Neural cell (in vitro differentiated cells): ENCODE measurements around the gene MALL. TPM values are rescaled to one million over a fixed set of nuclear protein-coding genes. Genes with fewer than 3 reads are reported as not detected.
"Not testable (repeated sequence)": the region's sequence is repeated elsewhere in the genome, so short reads cannot be mapped to it uniquely, and the experiment has no call there.

ENCODE experiments used
- H2AFZ ChIP-seq: fragments of 200-600, 300-800 bp; sonication (generic), shearing (Covaris generic); 2 replicates; pipeline ENCODE4 v1.6.0; 2014; ENCODE audit warnings: low read depth, mild to moderate bottlenecking, antibody characterized with exemption, low read length, moderate library complexity
- H3F3A ChIP-seq: fragments of 200-600 bp; shearing (Covaris generic); 2 replicates; pipeline ENCODE4 v1.6.1; 2016; ENCODE audit warnings: mild to moderate bottlenecking, moderate library complexity, mixed read lengths, antibody characterized with exemption, low read length; ENCODE audit not compliant: insufficient read depth, poor library complexity, severe bottlenecking
- H3K27ac ChIP-seq: fragments of 200-600, 300-800 bp; sonication (generic), shearing (Covaris generic); 2 replicates; pipeline ENCODE4 v1.5.1; 2014; ENCODE audit warnings: mild to moderate bottlenecking, low read length, moderate library complexity
- H3K27me3 ChIP-seq: fragments of 300-800, 200-600 bp; sonication (generic), shearing (Covaris generic); 2 replicates; pipeline ENCODE4 v1.6.0; 2014; ENCODE audit warnings: mild to moderate bottlenecking, low read depth, low read length, moderate library complexity; ENCODE audit not compliant: insufficient read depth
- H3K36me3 ChIP-seq: fragments of 300-800, 200-600 bp; sonication (generic), shearing (Covaris generic); 2 replicates; pipeline ENCODE4 v1.5.1; 2014; ENCODE audit warnings: mild to moderate bottlenecking, antibody characterized with exemption, low read length, moderate library complexity; ENCODE audit not compliant: insufficient read depth
- H3K4me2 ChIP-seq: fragments of 300-800, 200-600 bp; sonication (generic), shearing (Covaris generic); 2 replicates; pipeline ENCODE4 v1.6.0; 2014; ENCODE audit warnings: mild to moderate bottlenecking, low read length
- H3K4me3 ChIP-seq: fragments of 300-800, 200-600 bp; sonication (generic), shearing (Covaris generic); 2 replicates; pipeline ENCODE4 v1.5.1; 2014; ENCODE audit warnings: mild to moderate bottlenecking, low read length, moderate library complexity
- H3K79me2 ChIP-seq: fragments of 200-600 bp; shearing (Covaris generic); replicated peaks from 2 replicates; pipeline ENCODE4 v1.6.0; 2014; ENCODE audit warnings: mild to moderate bottlenecking, low read length, moderate library complexity; ENCODE audit not compliant: insufficient read depth
- H3K9ac ChIP-seq: fragments of 300-800, 200-600 bp; sonication (generic), shearing (Covaris generic); 2 replicates; pipeline ENCODE4 v1.6.1; 2016; ENCODE audit warnings: mild to moderate bottlenecking, low read length, mixed read lengths
- H3K9me2 ChIP-seq: fragments of 200-600 bp; shearing (Covaris generic); 2 replicates; pipeline ENCODE4 v1.6.1; 2016; ENCODE audit warnings: mild to moderate bottlenecking, low read length, mixed read lengths; ENCODE audit not compliant: insufficient read depth
- H3K9me3 ChIP-seq: fragments of 200-600, 300-800 bp; sonication (generic), shearing (Covaris generic); 2 replicates; pipeline ENCODE4 v1.6.1; 2016; ENCODE audit warnings: mild to moderate bottlenecking, mixed run types, low read length, moderate library complexity, mixed read lengths
- H4K20me1 ChIP-seq: fragments of 200-600 bp; shearing (Covaris generic); 2 replicates; pipeline ENCODE4 v1.6.1; 2016; ENCODE audit warnings: mild to moderate bottlenecking, mixed run types; ENCODE audit not compliant: insufficient read depth
- CTCF ChIP-seq: fragments of 450-650 bp; IDR thresholded peaks from 2 replicates; pipeline ENCODE4 v1.5.1; 2014; ENCODE audit warnings: antibody characterized with exemption, mild to moderate bottlenecking, moderate library complexity; ENCODE audit not compliant: poor library complexity, severe bottlenecking
- EP300 ChIP-seq: fragments of 450-650 bp; conservative IDR thresholded peaks from 2 replicates; pipeline ENCODE4 v1.6.1; 2014; ENCODE audit warnings: antibody characterized with exemption, mild to moderate bottlenecking, moderate library complexity; ENCODE audit not compliant: poor library complexity, severe bottlenecking
- EZH2 ChIP-seq: fragments of 200-600, 300-800 bp; shearing (Covaris generic), sonication (generic); IDR thresholded peaks from 2 replicates; pipeline ENCODE4 v1.6.1; 2014; ENCODE audit warnings: antibody characterized with exemption, low read length, borderline replicate concordance, mild to moderate bottlenecking; ENCODE audit not compliant: insufficient read depth, poor library complexity, severe bottlenecking
- MXI1 ChIP-seq: fragments of 450-650 bp; conservative IDR thresholded peaks from 2 replicates; pipeline ENCODE4 v1.6.1; 2014; ENCODE audit warnings: antibody characterized with exemption, mild to moderate bottlenecking; ENCODE audit not compliant: poor library complexity, severe bottlenecking
- POLR2AphosphoS5 ChIP-seq: IDR thresholded peaks from 2 replicates; pipeline ENCODE4 v1.6.1; 2012
- RAD21 ChIP-seq: fragments of 450-650 bp; conservative IDR thresholded peaks from 2 replicates; pipeline ENCODE4 v1.6.1; 2014; ENCODE audit warnings: antibody characterized with exemption, mild to moderate bottlenecking, moderate library complexity
- REST ChIP-seq: IDR thresholded peaks from 2 replicates; pipeline ENCODE4 v1.6.1; 2012; ENCODE audit warnings: borderline replicate concordance
- SMC3 ChIP-seq: fragments of 450-650 bp; conservative IDR thresholded peaks from 2 replicates; pipeline ENCODE4 v1.6.1; 2014; ENCODE audit warnings: antibody characterized with exemption, mild to moderate bottlenecking, moderate library complexity; ENCODE audit not compliant: poor library complexity
- TAF1 ChIP-seq: IDR thresholded peaks from 2 replicates; pipeline ENCODE4 v1.6.1; 2012; ENCODE audit warnings: low read depth
- polyA minus RNA-seq: library from RNA; depleted of rRNA, polyadenylated mRNA; stranded (reverse); fragments of >200 nt; gene quantifications from 2 replicates; pipeline ENCODE4 v1.2.3, GENCODE V29; 2014
- polyA plus RNA-seq: library from polyadenylated mRNA; depleted of rRNA; stranded (reverse); fragments of >200 nt; gene quantifications from 2 replicates; pipeline ENCODE4 v1.2.3, GENCODE V29; 2014

MALL gene
- polyA plus RNA-seq (not detected in 2 replicates), polyA minus RNA-seq (not detected in 2 replicates)

GRCh38 chr2:110115291-110116032 is at the start of gene MALL:
MALL (minus strand) TSS chr2:110115822; CDS start chr2:110115792, 30 bp downstream.
- no peaks in the 10 kb centered on the region for H3K9me2 ChIP-seq
- no peaks in the 10 kb centered on the region for H3K9me3 ChIP-seq
- no peak within 1 kb of the TSS for H2AFZ ChIP-seq
- H3K9ac ChIP-seq = no peak within 1 kb of the TSS
- H3K79me2 ChIP-seq = no peaks in the 10 kb centered on the region
- TF ChIP-seq RAD21 (no peak), CTCF (no peak), POLR2AphosphoS5 (no peak), TAF1 (no peak), EZH2 (no peak), REST (no peak)
- no peak within 1 kb of the TSS for H3K27ac ChIP-seq
- no peak within 1 kb of the TSS for H3K4me2 ChIP-seq
- no peaks in the 10 kb centered on the region for H4K20me1 ChIP-seq
- H3K36me3 ChIP-seq = no peaks in the 10 kb centered on the region
- no peaks in the 10 kb centered on the region for H3F3A ChIP-seq
- H3K27me3 ChIP-seq = peaks cover 20% of the 10 kb centered on the region
- H3K4me3 ChIP-seq = peak within 1 kb of the TSS; percentile 35

GRCh38 chr2:110157153-110157793 is 41.7 kb upstream of the MALL start:
- no peak overlapping the region for H3K4me2 ChIP-seq
- H3K36me3 ChIP-seq = no peaks in the 10 kb centered on the region
- H3K9me3 ChIP-seq = peaks cover 4% of the 10 kb centered on the region
- H3K27me3 ChIP-seq = no peaks in the 10 kb centered on the region
- H3K27ac ChIP-seq = no peak overlapping the region
- H2AFZ ChIP-seq = no peak overlapping the region
- no peak for TF ChIP-seq MXI1
- TF ChIP-seq SMC3 = peak; percentile 64
- no peak for TF ChIP-seq EZH2
- TF ChIP-seq RAD21 = peak; percentile 69
- no peak for TF ChIP-seq TAF1
- TF ChIP-seq EP300 = no peak
- no peak for TF ChIP-seq REST
- TF ChIP-seq POLR2AphosphoS5 = no peak
- peak; percentile 71 for TF ChIP-seq CTCF
- no peak overlapping the region for H3K4me3 ChIP-seq
- no peaks in the 10 kb centered on the region for H3K9me2 ChIP-seq
- no peaks in the 10 kb centered on the region for H3K79me2 ChIP-seq
- no peaks in the 10 kb centered on the region for H3F3A ChIP-seq
- no peaks in the 10 kb centered on the region for H4K20me1 ChIP-seq
- H3K9ac ChIP-seq = no peak overlapping the region

GRCh38 chr2:110154828-110155227 is 39.2 kb upstream of the MALL start:
- not testable (repeated sequence) for H3K9ac ChIP-seq, H3K27me3 ChIP-seq, H3K9me2 ChIP-seq, H4K20me1 ChIP-seq, H3F3A ChIP-seq, H3K36me3 ChIP-seq, H3K4me3 ChIP-seq, H3K4me2 ChIP-seq, H3K27ac ChIP-seq, H3K9me3 ChIP-seq, H3K79me2 ChIP-seq, H2AFZ ChIP-seq
